B cell (primary cell): Measurements from ENCODE around the gene NR6A1. TPM values are rescaled to one million over a fixed set of nuclear protein-coding genes. Genes with fewer than 3 reads are reported as not detected.

Experiments used
- ATAC-seq: fragments of 200-7000 bp; cut with Tn5 transposase; one replicate; pipeline ENCODE4 v1.10.0; 2021; ENCODE audit warnings: low read depth, mild to moderate bottlenecking, moderate number of reproducible peaks, moderate library complexity
- CTCF ChIA-PET: fragments of 350-600 bp; sonication (Branson Sonifier 250); formaldehyde crosslinking; loops from one replicate; lab custom pipeline; 2021; ENCODE audit warnings: antibody characterized with exemption, inconsistent platforms; lab: Charles Lee
- POLR2A ChIA-PET: fragments of 350-600 bp; sonication (Branson Sonifier 250); formaldehyde crosslinking; loops from one replicate; lab custom pipeline; 2021; ENCODE audit warnings: antibody characterized with exemption; lab: Charles Lee
- DNase-seq: peaks from one replicate; pipeline ENCODE4 v3.0.0; 2013
- H2AFZ ChIP-seq: 2 replicates; pipeline ENCODE4 v1.6.1; 2012; ENCODE audit warnings: mild to moderate bottlenecking, low read depth, low read length; ENCODE audit not compliant: insufficient read depth, poor library complexity, severe bottlenecking
- H3K27ac ChIP-seq, 2 donors: 1 replicate in 1 of 2; 2 replicates in 1 of 2; pipeline ENCODE4 v1.5.1; 2012 to 2013; ENCODE audit warnings: low read length in 2 of 2, mild to moderate bottlenecking in 2 of 2, moderate library complexity in 1 of 2
- H3K27me3 ChIP-seq, 4 experiments: fragments of 200-600 bp in 1 of 4; sonication (generic) in 1 of 4; replicated peaks in 1 of 4; 1 replicate in 2 of 4; 2 replicates in 2 of 4; pipeline versions ENCODE4 v1.6.1 to v1.7.0; 2013 to 2016; ENCODE audit warnings: low read length in 3 of 4, mild to moderate bottlenecking in 2 of 4, mixed read lengths in 1 of 4, moderate library complexity in 1 of 4; ENCODE audit not compliant: insufficient read depth in 4 of 4, control insufficient read depth in 3 of 4; ENCODE audit errors: control extremely low read depth in 1 of 4
- H3K36me3 ChIP-seq, 2 experiments: replicated peaks in 1 of 2; 1 replicate in 1 of 2; 2 replicates in 1 of 2; pipeline versions ENCODE4 v1.6.1 to v1.7.1; 2013; ENCODE audit warnings: low read length in 1 of 2; ENCODE audit not compliant: insufficient read depth in 2 of 2, control insufficient read depth in 1 of 2; ENCODE audit errors: control extremely low read depth in 1 of 2, extremely low read depth in 1 of 2
- H3K4me1 ChIP-seq, 2 donors: fragments of 200-600 bp in 1 of 2; sonication (generic) in 1 of 2; 1 replicate in 1 of 2; 2 replicates in 1 of 2; pipeline versions ENCODE4 v1.5.1 to v1.6.1; 2013 to 2017; ENCODE audit warnings: low read length in 2 of 2; ENCODE audit not compliant: control insufficient read depth in 2 of 2, insufficient read depth in 2 of 2
- H3K4me2 ChIP-seq: replicated peaks from 2 replicates; pipeline ENCODE3; 2012; ENCODE audit warnings: mild to moderate bottlenecking, low read depth, low read length; ENCODE audit not compliant: poor library complexity, severe bottlenecking
- H3K4me3 ChIP-seq, 5 experiments: fragments of 200-600 bp in 1 of 5; sonication (generic) in 1 of 5; 1 replicate in 3 of 5; 2 replicates in 2 of 5; pipeline versions ENCODE4 v1.5.1 to v1.7.0; 2011 to 2016; ENCODE audit warnings: low read length in 4 of 5, mild to moderate bottlenecking in 4 of 5, low read depth in 2 of 5, control low read depth in 1 of 5, moderate library complexity in 1 of 5; ENCODE audit not compliant: insufficient read depth in 1 of 5; ENCODE audit errors: control extremely low read depth in 1 of 5, extremely low read depth in 1 of 5
- H3K79me2 ChIP-seq: fragments of 200-600 bp; sonication (generic); one replicate; pipeline ENCODE4 v1.6.0; 2016; ENCODE audit warnings: low read length; ENCODE audit not compliant: control insufficient read depth, insufficient read depth
- H3K9ac ChIP-seq: fragments of 200-600 bp; sonication (generic); 2 replicates; pipeline ENCODE4 v1.6.1; 2017; ENCODE audit warnings: mild to moderate bottlenecking, low read length, moderate library complexity
- H3K9me3 ChIP-seq, 3 donors: one replicate each; pipeline versions ENCODE4 v1.6.1 to v1.7.1; 2013; ENCODE audit warnings: low read length in 2 of 3; ENCODE audit not compliant: control insufficient read depth in 2 of 3, insufficient read depth in 1 of 3; ENCODE audit errors: control extremely low read depth in 1 of 3
- H4K20me1 ChIP-seq: 2 replicates; pipeline ENCODE4 v1.6.0; 2012; ENCODE audit warnings: mild to moderate bottlenecking, low read length; ENCODE audit not compliant: insufficient read depth, control insufficient read depth, poor library complexity, severe bottlenecking
- H3K27ac Mint-ChIP-seq: one replicate; pipeline ENCODE4 v1.8.0; 2021; ENCODE audit warnings: mixed read lengths
- H3K27me3 Mint-ChIP-seq: one replicate; pipeline ENCODE4 v1.8.0; 2021; ENCODE audit warnings: mixed read lengths
- H3K4me1 Mint-ChIP-seq: one replicate; pipeline ENCODE4 v1.8.0; 2021; ENCODE audit warnings: mixed read lengths
- H3K4me3 Mint-ChIP-seq: one replicate; pipeline ENCODE4 v1.8.0; 2021; ENCODE audit warnings: mixed read lengths
- H3K9me3 Mint-ChIP-seq: one replicate; pipeline ENCODE4 v1.8.0; 2022; ENCODE audit warnings: mixed read lengths; ENCODE audit not compliant: insufficient read depth
- EZH2 ChIP-seq: IDR thresholded peaks from 2 replicates; pipeline ENCODE4 v1.6.1; 2012; ENCODE audit warnings: borderline replicate concordance, low read depth, mild to moderate bottlenecking, moderate library complexity, low read length; ENCODE audit not compliant: insufficient read depth, poor library complexity, severe bottlenecking
- WGBS: methylation state at CpG from one replicate; pipeline ENCODE4 v1.1.5; 2013; ENCODE audit warnings: missing lambda C conversion rate; ENCODE audit not compliant: insufficient coverage; 5-methylcytosine and 5-hydroxymethylcytosine counted together
- intact Hi-C: fragments of 100-400 bp; cut with micrococcal nuclease; formaldehyde crosslinking; loops from one replicate; pipeline ENCODE4 v1.10.0; 2022
- polyA plus RNA-seq: library from polyadenylated mRNA; depleted of rRNA; stranded (reverse); fragments of >200 nt; gene quantifications from 2 replicates; pipeline ENCODE4 v1.2.3, GENCODE V29; 2012
- total RNA-seq, 2 donors: library from RNA; stranded (reverse); fragments of 120-200 nt in 1 of 2; gene quantifications; 1 replicate in 1 of 2; 2 replicates in 1 of 2; pipeline versions ENCODE4 v1.2.3 to v1.2.4, GENCODE V29; 2013 to 2022
- TF ChIP-seq, protein P1 (sequence below): fragments of 200-600 bp; IDR thresholded peaks from one replicate; pipeline ENCODE4 v1.8.0; 2022; ENCODE audit warnings: antibody characterized with exemption, mild to moderate bottlenecking

Gene NR6A1
- total and polyA plus RNA-seq, 2 donors (not counting 1 experiment from before 2014, with no cell fraction given), result 0.09 to 0.67 TPM

DNA sequence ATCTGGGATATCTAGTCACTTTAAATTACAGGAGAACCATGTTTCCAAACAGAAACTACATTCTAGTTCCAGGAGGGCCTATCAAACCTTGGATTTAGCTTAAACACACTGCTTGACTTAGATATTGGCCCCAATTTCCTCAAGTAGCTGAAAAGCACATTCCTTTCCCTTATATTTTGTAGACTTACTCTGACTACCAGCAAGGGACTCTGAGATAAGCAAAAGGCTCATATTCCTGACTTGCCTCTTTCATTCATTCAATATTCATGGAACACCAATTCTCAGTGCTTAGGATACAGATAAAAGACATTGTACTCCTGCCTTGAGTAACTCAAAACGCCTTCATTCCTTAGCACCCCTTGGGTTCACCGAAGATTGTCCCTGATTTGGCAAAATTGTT, 11.8 kb downstream of the NR6A1 start:
- Mint-ChIP-seq H3K9me3 (no peaks in the 10 kb centered on the region), H3K27ac (no peak overlapping the region), H3K4me3 (no peak overlapping the region), H3K4me1 (peaks cover 6% of the 10 kb centered on the region), H3K27me3 (peaks cover 33% of the 10 kb centered on the region)
- intact Hi-C loops, result no loop called here
- WGBS, result 97% methylated on average over 2 of the region's 2 CpGs
- ChIA-PET CTCF (interaction anchor here (0.8 to 1.8 kb wide), 4 partner anchors 12 to 99 kb away, joined by 3 to 7 read pairs (median 4); partner anchors contain the start of genes NR6A1 and WDR38), POLR2A (no interaction called here)
- H3K79me2 ChIP-seq, result no peaks in the 10 kb centered on the region
- H3K9ac ChIP-seq, result no peak overlapping the region
- no peaks in the 10 kb centered on the region for H4K20me1 ChIP-seq
- TF ChIP-seq, protein P1, sequence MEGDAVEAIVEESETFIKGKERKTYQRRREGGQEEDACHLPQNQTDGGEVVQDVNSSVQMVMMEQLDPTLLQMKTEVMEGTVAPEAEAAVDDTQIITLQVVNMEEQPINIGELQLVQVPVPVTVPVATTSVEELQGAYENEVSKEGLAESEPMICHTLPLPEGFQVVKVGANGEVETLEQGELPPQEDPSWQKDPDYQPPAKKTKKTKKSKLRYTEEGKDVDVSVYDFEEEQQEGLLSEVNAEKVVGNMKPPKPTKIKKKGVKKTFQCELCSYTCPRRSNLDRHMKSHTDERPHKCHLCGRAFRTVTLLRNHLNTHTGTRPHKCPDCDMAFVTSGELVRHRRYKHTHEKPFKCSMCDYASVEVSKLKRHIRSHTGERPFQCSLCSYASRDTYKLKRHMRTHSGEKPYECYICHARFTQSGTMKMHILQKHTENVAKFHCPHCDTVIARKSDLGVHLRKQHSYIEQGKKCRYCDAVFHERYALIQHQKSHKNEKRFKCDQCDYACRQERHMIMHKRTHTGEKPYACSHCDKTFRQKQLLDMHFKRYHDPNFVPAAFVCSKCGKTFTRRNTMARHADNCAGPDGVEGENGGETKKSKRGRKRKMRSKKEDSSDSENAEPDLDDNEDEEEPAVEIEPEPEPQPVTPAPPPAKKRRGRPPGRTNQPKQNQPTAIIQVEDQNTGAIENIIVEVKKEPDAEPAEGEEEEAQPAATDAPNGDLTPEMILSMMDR, result no peak
- H3K4me2 ChIP-seq, result no peak overlapping the region
- peaks cover 0 to 4% (median 1%) of the 10 kb centered on the region in 4 experiments for H3K27me3 ChIP-seq
- H3K4me3 ChIP-seq, result no peak overlapping the region
- H3K9me3 ChIP-seq, result no peaks in the 10 kb centered on the region
- H3K4me1 ChIP-seq, result peaks cover 4 to 6% of the 10 kb centered on the region in 2 donors
- no peak overlapping the region for H3K27ac ChIP-seq
- ATAC-seq (no peak), DNase-seq (no peak)
- H2AFZ ChIP-seq, result no peak overlapping the region
- no peaks in the 10 kb centered on the region for H3K36me3 ChIP-seq

DNA sequence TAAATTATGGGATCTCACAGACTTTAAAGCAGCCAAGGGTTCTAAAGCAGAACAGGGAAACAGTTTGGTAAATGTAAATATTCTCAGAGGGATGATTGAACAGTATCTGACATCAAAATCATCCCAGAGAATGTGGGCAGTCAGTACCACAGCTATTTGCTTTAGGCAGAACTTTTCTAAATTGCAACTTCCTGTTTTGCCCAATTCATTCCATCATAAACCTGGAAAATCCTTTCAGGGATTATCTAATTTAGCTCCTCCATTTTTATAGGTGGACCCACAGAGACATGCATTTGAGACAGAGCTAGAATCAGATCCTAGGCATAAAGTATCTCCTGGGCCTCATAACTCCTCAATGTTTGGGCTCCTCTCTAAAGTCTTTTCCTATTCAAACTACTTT, 12.4 kb downstream of the NR6A1 start:
- Histone ChIP-seq H3K79me2 (no peaks in the 10 kb centered on the region), H3K4me2 (no peak overlapping the region), H3K9ac (no peak overlapping the region), H3K4me1 (peaks cover 4 to 6% of the 10 kb centered on the region in 2 donors), H2AFZ (no peak overlapping the region), H3K4me3 (no peak overlapping the region), H4K20me1 (no peaks in the 10 kb centered on the region), H3K27me3 (peaks cover 0 to 4% (median 1%) of the 10 kb centered on the region in 4 experiments), H3K9me3 (no peaks in the 10 kb centered on the region), H3K27ac (no peak overlapping the region), H3K36me3 (no peaks in the 10 kb centered on the region)
- intact Hi-C loops, result no loop called here
- Mint-ChIP-seq H3K27ac (no peak overlapping the region), H3K27me3 (peaks cover 34% of the 10 kb centered on the region), H3K9me3 (no peaks in the 10 kb centered on the region), H3K4me3 (no peak overlapping the region), H3K4me1 (peaks cover 3% of the 10 kb centered on the region)
- TF ChIP-seq, protein P1, result no peak
- no peak for TF ChIP-seq EZH2
- ATAC-seq, result no peak
- ChIA-PET CTCF (interaction anchor here (0.8 to 1.8 kb wide), 4 partner anchors 13 to 100 kb away, joined by 3 to 7 read pairs (median 4); partner anchors contain the start of genes NR6A1 and WDR38), POLR2A (no interaction called here)
- DNase-seq, result no peak
